Esophagus muscularis mucosa (tissue), 3 donors: Measurements from ENCODE around the gene ZNF592.

ENCODE experiments used
- CTCF ChIP-seq, 3 experiments: fragments of 200-600 bp in 2 of 3; fragments of 450-650 bp in 1 of 3; sonication (generic) in 2 of 3; IDR thresholded peaks; one replicate each; pipeline ENCODE4 v1.5.1; 2017 to 2019; ENCODE audit warnings: antibody characterized with exemption in 3 of 3, mild to moderate bottlenecking in 2 of 3, moderate library complexity in 1 of 3
- POLR2A ChIP-seq: fragments of 450-650 bp; IDR thresholded peaks from one replicate; pipeline ENCODE4 v1.6.1; 2017; ENCODE audit warnings: antibody characterized with exemption, moderate library complexity, mild to moderate bottlenecking, low read depth

- TF ChIP-seq CTCF (IDR thresholded peaks at IDR 0.05) (no peak), POLR2A (no peak)
Observed at GRCh38 chr15:84829428-84829827, 81.0 kb downstream of the ZNF592 start.
